GM23338 (cell line): ENCODE data around the gene LPIN1. TPM values are rescaled to one million over a fixed set of nuclear protein-coding genes. Genes with fewer than 3 reads are reported as not detected.

Experiments used
- ATAC-seq: fragments of 200-7000 bp; cut with Tn5 transposase; 3 replicates; pipeline ENCODE4 v1.9.1; 2020
- DNase-seq: peaks from one replicate; pipeline ENCODE4 v3.0.0-alpha.2; 2015; ENCODE audit warnings: low spot score
- H2AFZ ChIP-seq: fragments of 200-600 bp; sonication (generic); 2 replicates; pipeline ENCODE4 v1.8.0; 2016; ENCODE audit warnings: antibody characterized with exemption, mild to moderate bottlenecking, moderate library complexity
- H3F3A ChIP-seq: fragments of 200-600 bp; sonication (generic); replicated peaks from 2 replicates; pipeline ENCODE4 v1.8.0; 2017; ENCODE audit warnings: antibody characterized with exemption, mixed run types, low read depth
- H3K27ac ChIP-seq: fragments of 200-600 bp; sonication (generic); 2 replicates; pipeline ENCODE4 v1.6.1; 2016; ENCODE audit warnings: low read depth
- H3K27me3 ChIP-seq: fragments of 200-600 bp; sonication (generic); 2 replicates; pipeline ENCODE4 v1.8.0; 2016; ENCODE audit warnings: mild to moderate bottlenecking, mixed run types, moderate library complexity; ENCODE audit not compliant: insufficient read depth
- H3K36me3 ChIP-seq: fragments of 200-600 bp; sonication (generic); 2 replicates; pipeline ENCODE4 v1.8.0; 2016; ENCODE audit warnings: mild to moderate bottlenecking; ENCODE audit not compliant: insufficient read depth
- H3K4me1 ChIP-seq: fragments of 200-600 bp; sonication (generic); 2 replicates; pipeline ENCODE4 v1.8.0; 2016; ENCODE audit warnings: mild to moderate bottlenecking, moderate library complexity; ENCODE audit not compliant: insufficient read depth
- H3K4me2 ChIP-seq: fragments of 200-600 bp; sonication (generic); 2 replicates; pipeline ENCODE4 v1.7.1; 2017; ENCODE audit warnings: mixed run types
- H3K4me3 ChIP-seq: fragments of 200-600 bp; sonication (generic); 2 replicates; pipeline ENCODE4 v1.6.1; 2016; ENCODE audit warnings: mixed run types
- H3K79me2 ChIP-seq: fragments of 200-600 bp; sonication (generic); replicated peaks from 2 replicates; pipeline ENCODE4 v1.8.0; 2017; ENCODE audit warnings: mild to moderate bottlenecking; ENCODE audit not compliant: insufficient read depth
- H3K9me2 ChIP-seq: fragments of 200-600 bp; sonication (generic); 2 replicates; pipeline ENCODE4 v1.8.0; 2017; ENCODE audit not compliant: insufficient read depth
- H4K20me1 ChIP-seq: fragments of 200-600 bp; sonication (generic); replicated peaks from 2 replicates; pipeline ENCODE4 v1.8.0; 2017; ENCODE audit warnings: mild to moderate bottlenecking; ENCODE audit not compliant: insufficient read depth
- H3K27ac Mint-ChIP-seq: 2 replicates; pipeline ENCODE4 v1.8.0; 2020; ENCODE audit warnings: inconsistent platforms, mild to moderate bottlenecking, moderate library complexity, mixed read lengths
- H3K27me3 Mint-ChIP-seq: 3 replicates; pipeline ENCODE4 v1.8.0; 2022; ENCODE audit warnings: low read depth, mild to moderate bottlenecking, moderate library complexity, mixed read lengths, inconsistent platforms; ENCODE audit not compliant: insufficient read depth, poor library complexity
- H3K36me3 Mint-ChIP-seq: 3 replicates; pipeline ENCODE4 v1.8.0; 2021; ENCODE audit warnings: low read depth, mild to moderate bottlenecking, inconsistent platforms, moderate library complexity, mixed read lengths
- H3K4me1 Mint-ChIP-seq: 3 replicates; pipeline ENCODE4 v1.8.0; 2020; ENCODE audit warnings: mild to moderate bottlenecking, inconsistent platforms, mixed read lengths
- H3K4me3 Mint-ChIP-seq: 3 replicates; pipeline ENCODE4 v1.8.0; 2021; ENCODE audit warnings: moderate library complexity, mild to moderate bottlenecking, inconsistent platforms, mixed read lengths
- H3K9me3 Mint-ChIP-seq: 3 replicates; pipeline ENCODE4 v1.8.0; 2020; ENCODE audit warnings: moderate library complexity, mild to moderate bottlenecking, inconsistent platforms, mixed read lengths
- CREB1 ChIP-seq: fragments of 250-450 bp; sonication (Bioruptor Pico); IDR thresholded peaks from 2 replicates; pipeline ENCODE4 v1.5.0; 2020; ENCODE audit warnings: low read depth, mild to moderate bottlenecking, moderate library complexity
- EZH2 ChIP-seq: fragments of 200-600 bp; sonication (generic); IDR thresholded peaks from one replicate; pipeline ENCODE4 v1.8.0; 2017; ENCODE audit warnings: antibody characterized with exemption, mild to moderate bottlenecking, low read depth; ENCODE audit not compliant: unreplicated experiment
- EZH2phosphoT487 ChIP-seq: fragments of 200-600 bp; sonication (generic); IDR thresholded peaks from one replicate; pipeline ENCODE4 v1.8.1; 2018; ENCODE audit warnings: antibody characterized with exemption; ENCODE audit not compliant: unreplicated experiment
- JUNB ChIP-seq: IDR thresholded peaks from one replicate; pipeline ENCODE4 v1.6.1; 2016; ENCODE audit warnings: antibody characterized with exemption; ENCODE audit not compliant: unreplicated experiment
- NANOG ChIP-seq: IDR thresholded peaks from 2 replicates; pipeline ENCODE4 v1.6.1; 2016; ENCODE audit warnings: antibody characterized with exemption, borderline replicate concordance
- POLR2AphosphoS5 ChIP-seq: IDR thresholded peaks from 2 replicates; pipeline ENCODE4 v1.6.1; 2016; ENCODE audit warnings: antibody characterized with exemption, low read depth
- ZNF114 ChIP-seq: fragments of 250-450 bp; sonication (Bioruptor Pico); IDR thresholded peaks from 2 replicates; pipeline ENCODE4 v1.5.0; 2020; ENCODE audit warnings: mild to moderate bottlenecking, moderate library complexity
- ZNF331 ChIP-seq: fragments of 250-450 bp; sonication (Bioruptor Pico); IDR thresholded peaks from 2 replicates; pipeline ENCODE4 v1.5.0; 2020; ENCODE audit warnings: low read depth, mild to moderate bottlenecking, moderate library complexity
- polyA plus RNA-seq: library from polyadenylated mRNA; unstranded; fragments of >200 nt; fragmentation: Nextera tagmentation; extraction: Ambion mirVana; gene quantifications from 2 replicates; pipeline ENCODE4 v1.2.1, GENCODE V29; 2016
- total RNA-seq: library from RNA; depleted of rRNA; stranded (reverse); fragments of >200 nt; shearing (Covaris generic); gene quantifications from 2 replicates; pipeline ENCODE4 v1.2.3, GENCODE V29; 2014
- TF ChIP-seq, protein P1 (sequence below), 2 experiments: fragments of 200-600 bp in 1 of 2; sonication (generic) in 1 of 2; conservative IDR thresholded peaks; 2 replicates each; pipeline versions ENCODE4 v1.5.1 to v1.6.1; 2016 to 2017; ENCODE audit warnings: antibody characterized with exemption in 2 of 2, low read depth in 2 of 2, mild to moderate bottlenecking in 2 of 2, moderate library complexity in 1 of 2
- TF ChIP-seq, protein P2 (sequence below): IDR thresholded peaks from 2 replicates; pipeline ENCODE4 v1.6.1; 2016; ENCODE audit warnings: antibody characterized with exemption

The LPIN1 gene
- total and polyA plus RNA-seq, 2 experiments from 2014 or later = 4.4 to 9.5 TPM

DNA sequence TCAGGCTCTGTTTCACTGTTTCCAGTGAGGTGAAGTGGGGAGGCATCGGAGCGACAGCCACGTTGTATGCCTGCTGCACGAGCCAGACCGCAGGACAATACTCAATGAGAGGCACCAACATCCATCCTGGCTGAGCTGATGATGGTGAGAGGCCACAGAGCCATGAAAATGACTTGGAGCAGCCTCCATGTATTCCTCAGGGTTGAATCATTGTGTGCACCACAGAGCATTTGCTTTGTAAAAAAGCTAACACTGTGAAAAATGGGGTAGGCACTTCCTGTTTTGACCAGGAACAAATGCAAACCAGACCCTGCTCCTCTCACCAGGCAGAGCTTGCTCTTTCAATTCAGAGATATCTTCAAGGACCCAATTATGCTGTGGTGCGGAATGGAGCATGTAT lies 87.2 kb downstream of the LPIN1 start (continued):
- TF ChIP-seq, protein P1, sequence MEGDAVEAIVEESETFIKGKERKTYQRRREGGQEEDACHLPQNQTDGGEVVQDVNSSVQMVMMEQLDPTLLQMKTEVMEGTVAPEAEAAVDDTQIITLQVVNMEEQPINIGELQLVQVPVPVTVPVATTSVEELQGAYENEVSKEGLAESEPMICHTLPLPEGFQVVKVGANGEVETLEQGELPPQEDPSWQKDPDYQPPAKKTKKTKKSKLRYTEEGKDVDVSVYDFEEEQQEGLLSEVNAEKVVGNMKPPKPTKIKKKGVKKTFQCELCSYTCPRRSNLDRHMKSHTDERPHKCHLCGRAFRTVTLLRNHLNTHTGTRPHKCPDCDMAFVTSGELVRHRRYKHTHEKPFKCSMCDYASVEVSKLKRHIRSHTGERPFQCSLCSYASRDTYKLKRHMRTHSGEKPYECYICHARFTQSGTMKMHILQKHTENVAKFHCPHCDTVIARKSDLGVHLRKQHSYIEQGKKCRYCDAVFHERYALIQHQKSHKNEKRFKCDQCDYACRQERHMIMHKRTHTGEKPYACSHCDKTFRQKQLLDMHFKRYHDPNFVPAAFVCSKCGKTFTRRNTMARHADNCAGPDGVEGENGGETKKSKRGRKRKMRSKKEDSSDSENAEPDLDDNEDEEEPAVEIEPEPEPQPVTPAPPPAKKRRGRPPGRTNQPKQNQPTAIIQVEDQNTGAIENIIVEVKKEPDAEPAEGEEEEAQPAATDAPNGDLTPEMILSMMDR (conservative IDR thresholded peaks at IDR 0.05; ENCODE audit: low read depth in 2 of 2) = no peak
- no peak for TF ChIP-seq CREB1
- no peak for TF ChIP-seq EZH2
- TF ChIP-seq JUNB = no peak
- TF ChIP-seq POLR2AphosphoS5 = no peak
- no peak for TF ChIP-seq EZH2phosphoT487
- no peak for TF ChIP-seq NANOG
- TF ChIP-seq, protein P2, sequence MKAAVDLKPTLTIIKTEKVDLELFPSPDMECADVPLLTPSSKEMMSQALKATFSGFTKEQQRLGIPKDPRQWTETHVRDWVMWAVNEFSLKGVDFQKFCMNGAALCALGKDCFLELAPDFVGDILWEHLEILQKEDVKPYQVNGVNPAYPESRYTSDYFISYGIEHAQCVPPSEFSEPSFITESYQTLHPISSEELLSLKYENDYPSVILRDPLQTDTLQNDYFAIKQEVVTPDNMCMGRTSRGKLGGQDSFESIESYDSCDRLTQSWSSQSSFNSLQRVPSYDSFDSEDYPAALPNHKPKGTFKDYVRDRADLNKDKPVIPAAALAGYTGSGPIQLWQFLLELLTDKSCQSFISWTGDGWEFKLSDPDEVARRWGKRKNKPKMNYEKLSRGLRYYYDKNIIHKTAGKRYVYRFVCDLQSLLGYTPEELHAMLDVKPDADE = no peak

DNA sequence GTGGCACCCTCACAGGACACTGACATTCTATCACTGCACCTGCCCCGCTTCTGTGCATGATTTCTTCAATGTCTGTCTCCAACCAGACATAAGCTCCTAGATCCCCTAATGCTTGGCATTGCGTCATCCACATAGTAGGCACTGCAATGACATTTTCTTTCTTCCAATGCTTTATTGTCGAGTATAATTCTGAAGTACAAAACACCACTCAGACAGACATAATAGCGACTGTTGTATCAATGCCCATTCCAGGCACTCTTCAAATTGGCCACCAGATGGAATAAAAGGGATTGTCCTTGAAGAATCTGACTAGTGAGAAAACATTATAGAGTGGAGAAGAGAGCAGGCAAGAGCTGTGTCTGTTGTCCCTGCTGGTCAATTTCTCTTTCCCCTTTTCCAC lies 89.0 kb downstream of the LPIN1 start:
- ATAC-seq = no peak
- H3K36me3 ChIP-seq = no peaks in the 10 kb centered on the region
- Mint-ChIP-seq H3K27ac (no peak overlapping the region), H3K36me3 (peaks cover 14% of the 10 kb centered on the region; the same call in 2 of the 3 replicates), H3K4me3 (no peak overlapping the region), H3K27me3 (peaks cover 6% of the 10 kb centered on the region), H3K4me1 (peaks cover 17% of the 10 kb centered on the region; the same call in 2 of the 3 replicates), H3K9me3 (peaks cover 18% of the 10 kb centered on the region)
- peaks cover 21% of the 10 kb centered on the region for H3K9me2 ChIP-seq
- no peaks in the 10 kb centered on the region for H3K27me3 ChIP-seq
- no peaks in the 10 kb centered on the region for H4K20me1 ChIP-seq
- H3K4me1 ChIP-seq = peaks cover 9% of the 10 kb centered on the region
- H3K4me2 ChIP-seq = no peak overlapping the region
- TF ChIP-seq EZH2phosphoT487 (no peak), EZH2 (no peak)
- TF ChIP-seq, protein P1 (conservative IDR thresholded peaks at IDR 0.05; ENCODE audit: low read depth in 2 of 2) = no peak
- H3K4me3 ChIP-seq = no peak overlapping the region
- no peak overlapping the region for H2AFZ ChIP-seq
- no peak for DNase-seq
- H3K79me2 ChIP-seq = no peaks in the 10 kb centered on the region
- no peak overlapping the region for H3K27ac ChIP-seq
- H3F3A ChIP-seq = no peaks in the 10 kb centered on the region

DNA sequence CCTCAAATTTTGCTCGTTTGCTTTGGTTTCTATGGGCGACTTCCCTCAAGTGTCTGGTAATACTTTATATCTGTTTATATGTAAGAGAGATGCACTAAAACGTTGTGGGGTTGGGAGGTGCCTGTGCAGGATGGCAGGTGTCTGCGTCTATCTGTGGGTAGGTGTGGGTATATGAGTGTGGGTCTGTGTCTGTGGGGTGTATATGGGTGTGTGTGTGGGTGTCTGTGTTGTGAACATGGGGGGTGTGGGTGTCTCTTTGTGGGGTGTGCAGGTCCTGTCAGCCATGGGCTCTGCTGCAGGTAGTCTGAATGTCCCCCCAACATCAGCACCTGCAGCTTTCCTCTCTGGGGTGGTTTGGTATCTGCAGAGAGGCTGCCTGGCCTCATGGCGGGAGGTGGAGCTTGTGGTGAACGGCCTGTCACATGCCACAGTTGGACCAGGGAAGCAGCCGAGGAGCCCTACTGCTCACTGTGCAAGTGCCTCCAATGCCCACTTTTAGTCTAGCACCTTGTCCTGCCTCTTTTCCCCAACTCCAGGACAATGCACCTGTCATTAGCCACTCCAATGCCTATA lies 90.3 kb downstream of the LPIN1 start:
- Mint-ChIP-seq H3K4me3 (no peak overlapping the region), H3K27ac (no peak overlapping the region)
- no peak for TF ChIP-seq EZH2phosphoT487
- TF ChIP-seq JUNB = no peak
- TF ChIP-seq, protein P2 = no peak
- TF ChIP-seq, protein P1 (conservative IDR thresholded peaks at IDR 0.05; ENCODE audit: low read depth in 2 of 2) = no peak
- no peak for TF ChIP-seq CREB1
- no peak for TF ChIP-seq ZNF331 (CRISPR knock-in tag)
- TF ChIP-seq ZNF114 (CRISPR knock-in tag) = no peak

More for the DNA sequence above, 90.3 kb downstream of the LPIN1 start:
- H3K27me3 ChIP-seq = no peaks in the 10 kb centered on the region
- peaks cover 6% of the 10 kb centered on the region; the same call in 2 of the 3 replicates for H3K4me1 Mint-ChIP-seq
- H3K27ac ChIP-seq = no peak overlapping the region
- peaks cover 14% of the 10 kb centered on the region; the same call in 2 of the 3 replicates for H3K36me3 Mint-ChIP-seq
- H2AFZ ChIP-seq = no peak overlapping the region
- H3K9me2 ChIP-seq = peaks cover 21% of the 10 kb centered on the region
- DNase-seq = no peak
- no peak overlapping the region for H3K4me2 ChIP-seq
- H3K36me3 ChIP-seq = no peaks in the 10 kb centered on the region
- no peaks in the 10 kb centered on the region for H4K20me1 ChIP-seq
- no peaks in the 10 kb centered on the region for H3K79me2 ChIP-seq
- H3K4me3 ChIP-seq = no peak overlapping the region
- H3K4me1 ChIP-seq = no peaks in the 10 kb centered on the region
- no peaks in the 10 kb centered on the region for H3F3A ChIP-seq
- peaks cover 6% of the 10 kb centered on the region for H3K27me3 Mint-ChIP-seq
- H3K9me3 Mint-ChIP-seq = peaks cover 18% of the 10 kb centered on the region
- no peak for ATAC-seq
